Measurements from ENCODE around the gene CAPRIN1. TPM values are rescaled to one million over a fixed set of nuclear protein-coding genes. Genes with fewer than 3 reads are reported as not detected.

The CAPRIN1 gene
- total RNA-seq (2021; fragmentation: NEBNext Ultra II Directional; extraction: Animal tissue kit (Norgen Biotek cat#: 25700)): 295 and 317 TPM in 2 replicates
- polyA plus RNA-seq (2011; rRNA removed): 164 and 221 TPM in 2 replicates
- 167 TPM for polyA plus RNA-seq (2011; cell fraction: cytosol; rRNA removed)
- 216 TPM for polyA plus RNA-seq (2011; cell fraction: nucleus; rRNA removed)
- 172 to 249 TPM (median 202 TPM) in 4 replicates for polyA plus RNA-seq (2012, experiment 1 of 2)
- 23.5 TPM for polyA plus RNA-seq (2012, experiment 2 of 2)
- polyA plus RNA-seq (2013, experiment 1 of 2): 191 TPM
- 186 TPM for polyA plus RNA-seq (2013, experiment 2 of 2)
- 477 and 512 TPM in 2 replicates for polyA minus RNA-seq (2011; rRNA and poly(A)+ RNA removed)
- polyA minus RNA-seq (2011; cell fraction: cytosol; rRNA and poly(A)+ RNA removed): 178 TPM
- 276 TPM for polyA minus RNA-seq (2011; cell fraction: nucleus; rRNA and poly(A)+ RNA removed)
- long read RNA-seq, experiment 1, full-length matches to known transcripts: 32 of 329 reads
- long read RNA-seq, experiment 1, partial matches to known transcripts: 235 of 329 reads
- long read RNA-seq, experiment 1, other reads (novel, unspliced or antisense): 62 of 329 reads
- long read RNA-seq, experiment 2, transcript CAPRIN1-215 (7 exons, 2,774 nt): major isoform, 6 of 34 reads
- long read RNA-seq, experiment 2, partial matches to known transcripts: 24 of 34 reads
- long read RNA-seq, experiment 2, other reads (novel, unspliced or antisense): 3 of 34 reads

GRCh38 chr11:34051349-34052035 is at the start of gene CAPRIN1:
TSS of gene CAPRIN1 (plus strand) at chr11:34051731. CDS start at chr11:34052421, 690 bp downstream.
- Histone ChIP-seq H3K9ac (replicated peaks in 1 of 4; ENCODE audit: extremely low read depth in 1 of 4, low read depth in 3 of 4, low read length in 3 of 4) (peak within 1 kb of the TSS; percentile 88 to 98 (median 96)), H2BK15ac (ENCODE audit: low read length) (peak within 1 kb of the TSS; percentile 67; the same call in 1 of the 2 replicates), H4K8ac (ENCODE audit: extremely low read depth, insufficient read depth, low read length) (peak within 1 kb of the TSS; percentile 97), H3K4me3 (ENCODE audit: extremely low read depth in 1 of 4, insufficient read depth in 2 of 4, low read depth in 3 of 4, low read length in 4 of 4) (peak within 1 kb of the TSS; percentile 86 to 96 (median 94)), H3K14ac (ENCODE audit: insufficient read length) (peak within 1 kb of the TSS; percentile 25), H3K4ac (replicated peaks; ENCODE audit: insufficient read length, low read depth, low read length) (peak within 1 kb of the TSS; percentile 97), H4K91ac (replicated peaks; ENCODE audit: insufficient read length, low read length) (peak within 1 kb of the TSS; percentile 86), H3K9me3 (ENCODE audit: insufficient read depth in 2 of 2, low read depth in 1 of 2, low read length in 1 of 2) (no peaks in the 10 kb centered on the region; a peak in 1 of 4 replicates), H3K79me2 (ENCODE audit: control insufficient read depth in 1 of 2, insufficient read depth in 2 of 2, low read length in 2 of 2) (peaks cover 38 to 44% of the 10 kb centered on the region in 2 experiments), H3K23ac (ENCODE audit: insufficient read length) (no peak within 1 kb of the TSS), H3K27me3 (replicated peaks in 1 of 4; ENCODE audit: control insufficient read depth in 3 of 4, extremely low read depth in 1 of 4, insufficient read depth in 3 of 4, low read length in 3 of 4) (no peaks in the 10 kb centered on the region), H3K23me2 (ENCODE audit: low read depth, low read length) (no peaks in the 10 kb centered on the region), H2BK5ac (ENCODE audit: low read depth, low read length) (peak within 1 kb of the TSS; percentile 98), H2BK20ac (ENCODE audit: low read length) (no peak within 1 kb of the TSS), H3K36me3 (ENCODE audit: control insufficient read depth in 2 of 4, insufficient read depth in 4 of 4, low read length in 3 of 4) (peaks cover 0 to 20% (median 4%) of the 10 kb centered on the region in 4 experiments; a peak in 3 of 8 replicates), H3K79me1 (ENCODE audit: low read depth, low read length) (no peaks in the 10 kb centered on the region), H3K4me2 (ENCODE audit: insufficient read depth in 1 of 2, low read depth in 2 of 2, low read length in 2 of 2) (peak within 1 kb of the TSS; percentile 57 to 79), H4K5ac (ENCODE audit: insufficient read length, low read depth, low read length) (peak within 1 kb of the TSS; percentile 97), H3K56ac (replicated peaks; ENCODE audit: insufficient read length, low read depth, low read length) (peak within 1 kb of the TSS; percentile 89), H2AFZ (ENCODE audit: low read length) (no peak within 1 kb of the TSS; the same call in 1 of the 2 replicates), H3K18ac (ENCODE audit: extremely low read depth, low read length) (peak within 1 kb of the TSS; percentile 96), H4K20me1 (replicated peaks in 1 of 2; ENCODE audit: control insufficient read depth in 1 of 2, insufficient read depth in 2 of 2, low read length in 2 of 2) (peaks cover under 1 to 3% of the 10 kb centered on the region in 2 experiments), H2BK120ac (replicated peaks; ENCODE audit: low read depth, low read length) (no peak within 1 kb of the TSS), H2BK12ac (ENCODE audit: low read depth, low read length) (no peak within 1 kb of the TSS), H2AK5ac (ENCODE audit: low read depth, low read length) (peak within 1 kb of the TSS; percentile 79), H3K27ac (ENCODE audit: low read depth, low read length) (peak within 1 kb of the TSS; percentile 97), H3K4me1 (replicated peaks in 1 of 4; ENCODE audit: control insufficient read depth in 3 of 4, insufficient read depth in 4 of 4, low read length in 3 of 4) (peaks cover 0 to 3% (median 3%) of the 10 kb centered on the region in 4 experiments; a peak in 4 of 7 replicates)
- WGBS, 2 experiments (ENCODE audit: extremely low coverage in 1 of 2, insufficient coverage in 1 of 2, insufficient read length in 1 of 2, insufficient replicate concordance in 2 of 2, low coverage in 1 of 2, low lambda C conversion rate in 2 of 2, missing lambda C conversion rate in 1 of 2): 1% methylated on average over 43 of the region's 64 CpGs; no CpG with 5 or more reads in 1 of the 2 experiments
- ChIA-PET CTCF (ENCODE audit: partially characterized antibody) (interaction anchor here (1.1 kb wide), 1 partner anchor 44 kb away, joined by 6 read pairs; no protein-coding TSS in a partner anchor), POLR2A (ENCODE audit: partially characterized antibody) (interaction anchor here (0.8 to 13.0 kb wide), 10 partner anchors 7 to 297 kb away, joined by 3 to 176 read pairs (median 5); partner anchors contain the start of gene NAT10)
- DNase-seq (ENCODE audit: low read depth in 1 of 2, low spot score in 2 of 2): peak; percentile 84 to 86
- no peak for FAIRE-seq
- TF ChIP-seq EGR1 (IDR thresholded peaks at IDR 0.05; ENCODE audit: borderline replicate concordance, low read depth, low read length) (peak; percentile 70), ATF2 (IDR thresholded peaks at IDR 0.05; ENCODE audit: low read length) (no peak), RBBP5 (IDR thresholded peaks at IDR 0.05; ENCODE audit: borderline replicate concordance, low read depth, low read length) (no peak), RFX5 (IDR thresholded peaks at IDR 0.05; ENCODE audit: borderline replicate concordance, low read depth, low read length) (no peak), TAF7 (optimal IDR thresholded peaks at IDR 0.05; ENCODE audit: borderline replicate concordance, low read depth, low read length) (no peak), CBX8 (IDR thresholded peaks at IDR 0.05; ENCODE audit: borderline replicate concordance, low read depth, low read length) (no peak)
